ENCODE results near the gene RNF220.

GRCh38 chr1:44531785-44532566 lies 126.9 kb downstream of the RNF220 start:
- TF ChIP-seq LEF1 (IDR thresholded peaks at IDR 0.05) (peak; percentile 96), NRF1 (conservative IDR thresholded peaks at IDR 0.05 in 1 of 2, IDR thresholded peaks at IDR 0.05 in 1 of 2) (peak in 1 of 2 experiments; percentile 31; a peak in 1 of 4 replicates), RFX1 (IDR thresholded peaks at IDR 0.05) (no peak)

Data from K562 (cell line).